ENCODE data around the gene MYEF2.

The MYEF2 gene

DNA sequence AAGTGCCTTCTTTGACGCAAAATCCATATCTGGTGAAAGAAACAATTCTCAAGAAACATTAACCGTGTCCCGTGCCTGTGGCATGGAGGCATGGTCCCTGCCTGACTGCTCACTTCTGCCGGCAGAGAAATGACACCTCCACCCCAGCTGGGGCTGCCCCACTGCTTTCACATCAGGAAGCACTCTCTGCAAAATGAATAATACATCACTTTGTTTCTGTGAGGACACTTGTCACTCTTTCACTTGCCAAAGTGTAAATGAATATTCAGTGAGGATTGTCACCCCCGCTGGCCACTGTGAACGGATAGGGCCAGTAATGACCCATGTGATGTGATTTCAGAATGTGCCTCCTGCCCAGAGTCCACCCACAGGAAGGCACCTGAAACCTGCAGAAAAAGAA, 88.4 kb downstream of the MYEF2 start:
- Histone ChIP-seq H3K18ac (ENCODE audit: low read length) (no peak overlapping the region), H4K8ac (ENCODE audit: low read depth, low read length) (no peak overlapping the region), H3K4ac (ENCODE audit: low read length) (no peak overlapping the region), H3K4me3 (ENCODE audit: low read length in 2 of 2) (no peak overlapping the region), H4K91ac (ENCODE audit: low read depth, low read length, poor library complexity) (no peak overlapping the region), H2AFZ (ENCODE audit: low read length) (no peak overlapping the region), H3K9ac (ENCODE audit: low read depth, low read length, poor library complexity) (no peak overlapping the region), H2BK5ac (ENCODE audit: low read length) (no peak overlapping the region), H3K14ac (ENCODE audit: low read length) (no peak overlapping the region), H2BK15ac (ENCODE audit: low read length) (no peak overlapping the region), H3K27ac (replicated peaks; ENCODE audit: low read length) (no peak overlapping the region), H3K4me2 (ENCODE audit: insufficient read depth, low read length, poor library complexity, severe bottlenecking) (no peak overlapping the region), H2BK120ac (ENCODE audit: low read depth, low read length) (no peak overlapping the region), H2BK12ac (ENCODE audit: low read length) (no peak overlapping the region), H3K23ac (ENCODE audit: low read depth, low read length, poor library complexity) (no peak overlapping the region), H3K79me1 (ENCODE audit: low read depth, low read length) (no peaks in the 10 kb centered on the region), H3K9me3 (replicated peaks in 1 of 2; ENCODE audit: control insufficient read depth in 2 of 2, insufficient read depth in 1 of 2, low read depth in 1 of 2, low read length in 2 of 2) (peaks cover 0 to 3% of the 10 kb centered on the region in 2 donors), H2AK5ac (ENCODE audit: low read depth, low read length) (no peak overlapping the region), H3K4me1 (ENCODE audit: control insufficient read depth in 2 of 2, insufficient read depth in 1 of 2, low read depth in 1 of 2, low read length in 2 of 2) (peaks cover 0 to 3% of the 10 kb centered on the region in 2 donors), H3K27me3 (ENCODE audit: control insufficient read depth in 3 of 3, insufficient read depth in 3 of 3, low read depth in 1 of 3, low read length in 3 of 3) (no peaks in the 10 kb centered on the region), H3K36me3 (replicated peaks in 1 of 2; ENCODE audit: control insufficient read depth in 2 of 2, insufficient read depth in 2 of 2, low read length in 2 of 2) (peaks cover 0 to 2% of the 10 kb centered on the region in 2 donors)
- no peak for DNase-seq (ENCODE audit: low spot score)
- no CpG with 5 or more reads among the region's 6 CpGs for WGBS, 2 donors (ENCODE audit: extremely low coverage in 2 of 2, insufficient read length in 2 of 2, insufficient replicate concordance in 1 of 2)

DNA sequence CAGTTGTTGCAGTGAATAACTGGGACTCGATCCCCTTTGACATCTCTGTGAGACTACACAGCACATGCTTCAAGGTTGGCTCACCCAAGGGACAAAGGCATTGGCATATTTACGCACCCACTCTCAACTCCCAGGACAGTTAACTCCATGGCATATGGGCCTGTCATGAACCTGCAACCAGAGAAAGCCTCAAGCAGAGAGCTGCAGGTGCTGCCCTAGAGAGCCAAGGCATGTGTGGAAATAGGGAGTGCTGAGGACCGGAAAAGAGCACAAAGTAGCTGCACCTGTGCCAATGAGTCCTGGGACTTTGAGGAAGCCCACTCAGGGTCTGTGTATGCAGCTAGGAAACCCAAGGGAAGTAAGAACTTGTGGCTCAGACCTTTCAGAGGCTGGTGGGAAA, 90.3 kb downstream of the MYEF2 start:
- H2AFZ ChIP-seq (ENCODE audit: low read length), result no peak overlapping the region
- H3K4ac ChIP-seq (ENCODE audit: low read length), result no peak overlapping the region
- no peak overlapping the region for H2BK12ac ChIP-seq (ENCODE audit: low read length)
- no peak overlapping the region for H4K91ac ChIP-seq (ENCODE audit: low read depth, low read length, poor library complexity)
- H3K18ac ChIP-seq (ENCODE audit: low read length), result no peak overlapping the region
- no peak overlapping the region for H2BK5ac ChIP-seq (ENCODE audit: low read length)
- no peaks in the 10 kb centered on the region for H3K79me1 ChIP-seq (ENCODE audit: low read depth, low read length)
- H3K36me3 ChIP-seq (replicated peaks in 1 of 2; ENCODE audit: control insufficient read depth in 2 of 2, insufficient read depth in 2 of 2, low read length in 2 of 2), result peaks cover 0 to 2% of the 10 kb centered on the region in 2 donors
- no CpG with 5 or more reads among the region's 3 CpGs for WGBS, 2 donors (ENCODE audit: extremely low coverage in 2 of 2, insufficient read length in 2 of 2, insufficient replicate concordance in 1 of 2)
- no peak overlapping the region for H2BK15ac ChIP-seq (ENCODE audit: low read length)
- no peak overlapping the region for H4K8ac ChIP-seq (ENCODE audit: low read depth, low read length)
- H3K23ac ChIP-seq (ENCODE audit: low read depth, low read length, poor library complexity), result no peak overlapping the region
- H3K27ac ChIP-seq (replicated peaks; ENCODE audit: low read length), result no peak overlapping the region
- no peak overlapping the region for H3K4me2 ChIP-seq (ENCODE audit: insufficient read depth, low read length, poor library complexity, severe bottlenecking)
- peaks cover 0 to 3% of the 10 kb centered on the region in 2 donors for H3K4me1 ChIP-seq (ENCODE audit: control insufficient read depth in 2 of 2, insufficient read depth in 1 of 2, low read depth in 1 of 2, low read length in 2 of 2)
- no peak overlapping the region for H3K14ac ChIP-seq (ENCODE audit: low read length)
- H3K9me3 ChIP-seq (replicated peaks in 1 of 2; ENCODE audit: control insufficient read depth in 2 of 2, insufficient read depth in 1 of 2, low read depth in 1 of 2, low read length in 2 of 2), result peaks cover 0 to 3% of the 10 kb centered on the region in 2 donors
- no peak overlapping the region for H3K9ac ChIP-seq (ENCODE audit: low read depth, low read length, poor library complexity)
- peaks cover 0 to 4% (median 0%) of the 10 kb centered on the region in 3 experiments for H3K27me3 ChIP-seq (ENCODE audit: control insufficient read depth in 3 of 3, insufficient read depth in 3 of 3, low read depth in 1 of 3, low read length in 3 of 3)
- DNase-seq (ENCODE audit: low spot score), result no peak
- no peak overlapping the region for H3K4me3 ChIP-seq (ENCODE audit: low read length in 2 of 2)
- no peak overlapping the region for H2BK120ac ChIP-seq (ENCODE audit: low read depth, low read length)
- no peak overlapping the region for H2AK5ac ChIP-seq (ENCODE audit: low read depth, low read length)

DNA sequence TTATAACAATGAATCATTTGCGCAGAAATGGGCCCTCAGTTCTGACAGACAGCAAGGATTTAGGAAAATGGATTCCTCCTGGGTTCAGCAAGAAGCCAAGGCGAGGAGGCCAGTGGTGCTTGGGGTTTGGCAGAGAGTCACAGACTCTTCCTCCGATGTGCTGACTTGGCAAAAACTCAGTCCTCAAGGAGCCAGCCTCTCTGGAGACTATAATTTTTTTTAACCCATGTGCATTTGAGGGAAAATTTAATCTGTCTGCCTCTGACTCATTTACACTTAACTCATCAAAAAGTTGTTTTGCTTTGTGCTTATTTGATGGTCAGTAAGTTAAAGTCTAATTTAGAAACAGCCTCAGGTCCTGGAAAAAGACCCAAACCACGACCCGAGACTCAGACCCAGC, 91.5 kb downstream of the MYEF2 start:
- no peaks in the 10 kb centered on the region for H3K79me1 ChIP-seq (ENCODE audit: low read depth, low read length)
- H4K91ac ChIP-seq (ENCODE audit: low read depth, low read length, poor library complexity), result no peak overlapping the region
- no peak overlapping the region for H3K4me3 ChIP-seq (ENCODE audit: low read length in 2 of 2)
- no peak overlapping the region for H2BK12ac ChIP-seq (ENCODE audit: low read length)
- H2BK15ac ChIP-seq (ENCODE audit: low read length), result no peak overlapping the region
- WGBS, 2 donors (ENCODE audit: extremely low coverage in 2 of 2, insufficient read length in 2 of 2, insufficient replicate concordance in 1 of 2), result no CpG with 5 or more reads among the region's 5 CpGs
- H3K18ac ChIP-seq (ENCODE audit: low read length), result no peak overlapping the region
- no peak overlapping the region for H3K4ac ChIP-seq (ENCODE audit: low read length)
- no peak overlapping the region for H3K27ac ChIP-seq (replicated peaks; ENCODE audit: low read length)
- no peak overlapping the region for H2BK120ac ChIP-seq (ENCODE audit: low read depth, low read length)
- H3K4me1 ChIP-seq (ENCODE audit: control insufficient read depth in 2 of 2, insufficient read depth in 1 of 2, low read depth in 1 of 2, low read length in 2 of 2), result peaks cover 0 to 3% of the 10 kb centered on the region in 2 donors
- no peak for DNase-seq (ENCODE audit: low spot score)
- no peak overlapping the region for H3K4me2 ChIP-seq (ENCODE audit: insufficient read depth, low read length, poor library complexity, severe bottlenecking)
- H3K36me3 ChIP-seq (replicated peaks in 1 of 2; ENCODE audit: control insufficient read depth in 2 of 2, insufficient read depth in 2 of 2, low read length in 2 of 2), result peaks cover 0 to 2% of the 10 kb centered on the region in 2 donors
- no peak overlapping the region for H2AFZ ChIP-seq (ENCODE audit: low read length)
- no peak overlapping the region for H2AK5ac ChIP-seq (ENCODE audit: low read depth, low read length)
- peaks cover 0 to 4% (median 0%) of the 10 kb centered on the region in 3 experiments for H3K27me3 ChIP-seq (ENCODE audit: control insufficient read depth in 3 of 3, insufficient read depth in 3 of 3, low read depth in 1 of 3, low read length in 3 of 3)
- no peak overlapping the region for H2BK5ac ChIP-seq (ENCODE audit: low read length)
- H3K9me3 ChIP-seq (replicated peaks in 1 of 2; ENCODE audit: control insufficient read depth in 2 of 2, insufficient read depth in 1 of 2, low read depth in 1 of 2, low read length in 2 of 2), result peaks cover 0 to 3% of the 10 kb centered on the region in 2 donors
- H3K23ac ChIP-seq (ENCODE audit: low read depth, low read length, poor library complexity), result no peak overlapping the region
- H3K9ac ChIP-seq (ENCODE audit: low read depth, low read length, poor library complexity), result no peak overlapping the region
- H4K8ac ChIP-seq (ENCODE audit: low read depth, low read length), result no peak overlapping the region
- H3K14ac ChIP-seq (ENCODE audit: low read length), result no peak overlapping the region

DNA sequence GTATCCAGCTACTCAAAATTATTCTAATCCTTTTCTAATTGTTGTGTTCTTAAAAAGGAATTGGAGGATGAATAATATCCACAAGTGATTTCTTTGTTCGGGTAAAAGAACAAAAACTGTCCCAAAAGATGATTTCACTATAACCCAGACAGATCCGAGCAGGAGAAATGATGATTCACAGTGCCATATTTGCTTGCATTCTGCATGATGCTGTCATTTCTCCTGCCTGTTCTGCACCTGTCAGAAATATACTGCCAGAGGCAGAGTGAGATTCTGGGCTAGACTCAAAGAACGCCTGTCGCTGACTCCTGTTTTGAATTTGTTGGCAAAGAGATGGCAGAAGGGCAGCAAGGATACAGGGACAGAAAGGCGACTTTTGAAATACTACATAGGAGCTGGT, 92.0 kb downstream of the MYEF2 start:
- Histone ChIP-seq H3K27me3 (ENCODE audit: control insufficient read depth in 3 of 3, insufficient read depth in 3 of 3, low read depth in 1 of 3, low read length in 3 of 3) (peaks cover 0 to 4% (median 0%) of the 10 kb centered on the region in 3 experiments), H3K18ac (ENCODE audit: low read length) (no peak overlapping the region), H3K9me3 (replicated peaks in 1 of 2; ENCODE audit: control insufficient read depth in 2 of 2, insufficient read depth in 1 of 2, low read depth in 1 of 2, low read length in 2 of 2) (peaks cover 0 to 3% of the 10 kb centered on the region in 2 donors), H3K79me1 (ENCODE audit: low read depth, low read length) (no peaks in the 10 kb centered on the region), H2AFZ (ENCODE audit: low read length) (no peak overlapping the region), H3K4me2 (ENCODE audit: insufficient read depth, low read length, poor library complexity, severe bottlenecking) (no peak overlapping the region), H2BK120ac (ENCODE audit: low read depth, low read length) (no peak overlapping the region), H3K27ac (replicated peaks; ENCODE audit: low read length) (no peak overlapping the region), H3K9ac (ENCODE audit: low read depth, low read length, poor library complexity) (no peak overlapping the region), H2BK12ac (ENCODE audit: low read length) (no peak overlapping the region), H3K4me1 (ENCODE audit: control insufficient read depth in 2 of 2, insufficient read depth in 1 of 2, low read depth in 1 of 2, low read length in 2 of 2) (peaks cover 0 to 3% of the 10 kb centered on the region in 2 donors), H2AK5ac (ENCODE audit: low read depth, low read length) (no peak overlapping the region), H4K8ac (ENCODE audit: low read depth, low read length) (no peak overlapping the region), H3K4me3 (ENCODE audit: low read length in 2 of 2) (no peak overlapping the region), H3K14ac (ENCODE audit: low read length) (no peak overlapping the region), H3K23ac (ENCODE audit: low read depth, low read length, poor library complexity) (no peak overlapping the region), H3K36me3 (replicated peaks in 1 of 2; ENCODE audit: control insufficient read depth in 2 of 2, insufficient read depth in 2 of 2, low read length in 2 of 2) (peaks cover 0 to 2% of the 10 kb centered on the region in 2 donors), H2BK15ac (ENCODE audit: low read length) (no peak overlapping the region), H3K4ac (ENCODE audit: low read length) (no peak overlapping the region), H2BK5ac (ENCODE audit: low read length) (no peak overlapping the region), H4K91ac (ENCODE audit: low read depth, low read length, poor library complexity) (no peak overlapping the region)
- no peak for DNase-seq (ENCODE audit: low spot score)
- no CpG with 5 or more reads among the region's 5 CpGs for WGBS, 2 donors (ENCODE audit: extremely low coverage in 2 of 2, insufficient read length in 2 of 2, insufficient replicate concordance in 1 of 2)

Data from neuronal stem cell (in vitro differentiated cells).